Choroid plexus epithelial cell (primary cell): ENCODE results near the gene FBXW12.

Experiments used
- DNase-seq: peaks from one replicate; pipeline ENCODE4 v3.0.0-alpha.2; 2010; ENCODE audit warnings: low read depth
- H3K4me3 ChIP-seq: 2 replicates; pipeline ENCODE4 v1.5.1; 2011; ENCODE audit warnings: low read depth, mild to moderate bottlenecking, control low read depth, low read length, moderate library complexity
- CTCF ChIP-seq: conservative IDR thresholded peaks from 2 replicates; pipeline ENCODE4 v1.5.1; 2011; ENCODE audit warnings: low read depth, mild to moderate bottlenecking, control low read depth, inconsistent platforms, low read length, moderate library complexity

The FBXW12 gene

GRCh38 chr3:48429317-48429959, 57.4 kb downstream of the FBXW12 start:
- peak overlapping the region; percentile 69 for H3K4me3 ChIP-seq
- peak; percentile 17 for DNase-seq
- TF ChIP-seq CTCF: no peak

- DNase-seq: peak; percentile 78
These were observed 58.1 kb downstream of the FBXW12 start, which contains the start of gene PLXNB1 for GRCh38 chr3:48429960-48430707. Gene PLXNB1 (minus strand): TSS chr3:48430086. CDS start chr3:48424611, 5,475 bp downstream.

GRCh38 chr3:48430708-48431101, 58.7 kb downstream of the FBXW12 start:
- DNase-seq: no peak
- no peak for TF ChIP-seq CTCF
- no peak overlapping the region for H3K4me3 ChIP-seq

More at GRCh38 chr3:48429960-48430707, 58.1 kb downstream of the FBXW12 start, which contains the start of gene PLXNB1:
- no peak for TF ChIP-seq CTCF
- peak within 1 kb of the TSS; percentile 69 for H3K4me3 ChIP-seq

GRCh38 chr3:48431224-48432029, 59.4 kb downstream of the FBXW12 start:
- DNase-seq: no peak
- no peak overlapping the region for H3K4me3 ChIP-seq
- no peak for TF ChIP-seq CTCF

- peak; percentile 23 for DNase-seq
- no peak overlapping the region for H3K4me3 ChIP-seq
- peak; percentile 33 for TF ChIP-seq CTCF
These were observed 60.7 kb downstream of the FBXW12 start for GRCh38 chr3:48432411-48433371.
